ENCODE results near the gene FAM24B.

DNA sequence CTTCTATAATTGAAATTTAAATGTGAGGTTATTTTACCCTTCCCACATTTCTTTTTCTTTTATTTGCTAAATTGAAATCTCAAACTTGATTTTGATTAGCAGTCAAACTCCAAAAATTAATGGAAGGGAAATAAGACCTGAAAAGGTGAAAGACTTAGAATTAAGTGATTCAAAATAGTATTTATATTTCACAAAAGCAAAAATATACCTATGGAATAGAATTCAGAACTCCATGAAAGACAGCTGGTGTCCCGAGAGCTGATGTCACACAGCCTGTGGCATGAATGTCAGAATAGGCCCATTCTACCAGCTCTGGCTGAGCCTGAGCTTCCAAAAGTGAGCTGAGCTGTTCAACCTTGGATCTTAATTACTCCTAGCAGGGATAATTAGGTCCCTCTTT is 30.9 kb upstream of the FAM24B start, which contains the start of gene FAM24A:
- TF ChIP-seq, protein P1, sequence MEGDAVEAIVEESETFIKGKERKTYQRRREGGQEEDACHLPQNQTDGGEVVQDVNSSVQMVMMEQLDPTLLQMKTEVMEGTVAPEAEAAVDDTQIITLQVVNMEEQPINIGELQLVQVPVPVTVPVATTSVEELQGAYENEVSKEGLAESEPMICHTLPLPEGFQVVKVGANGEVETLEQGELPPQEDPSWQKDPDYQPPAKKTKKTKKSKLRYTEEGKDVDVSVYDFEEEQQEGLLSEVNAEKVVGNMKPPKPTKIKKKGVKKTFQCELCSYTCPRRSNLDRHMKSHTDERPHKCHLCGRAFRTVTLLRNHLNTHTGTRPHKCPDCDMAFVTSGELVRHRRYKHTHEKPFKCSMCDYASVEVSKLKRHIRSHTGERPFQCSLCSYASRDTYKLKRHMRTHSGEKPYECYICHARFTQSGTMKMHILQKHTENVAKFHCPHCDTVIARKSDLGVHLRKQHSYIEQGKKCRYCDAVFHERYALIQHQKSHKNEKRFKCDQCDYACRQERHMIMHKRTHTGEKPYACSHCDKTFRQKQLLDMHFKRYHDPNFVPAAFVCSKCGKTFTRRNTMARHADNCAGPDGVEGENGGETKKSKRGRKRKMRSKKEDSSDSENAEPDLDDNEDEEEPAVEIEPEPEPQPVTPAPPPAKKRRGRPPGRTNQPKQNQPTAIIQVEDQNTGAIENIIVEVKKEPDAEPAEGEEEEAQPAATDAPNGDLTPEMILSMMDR (IDR thresholded peaks at IDR 0.05; ENCODE audit: extremely low read depth in 1 of 2, insufficient read depth in 1 of 2, low read depth in 1 of 2, low read length in 2 of 2) = no peak
- TF ChIP-seq EZH2 (IDR thresholded peaks at IDR 0.05; ENCODE audit: borderline replicate concordance, low read depth, low read length, severe bottlenecking) (no peak), POLR2A (IDR thresholded peaks at IDR 0.05; ENCODE audit: low read depth, low read length) (no peak), MAX (IDR thresholded peaks at IDR 0.05; ENCODE audit: insufficient read depth, insufficient read length) (no peak), POLR2AphosphoS5 (IDR thresholded peaks at IDR 0.05; ENCODE audit: insufficient read depth, low read depth, low read length) (no peak), GATA2 (IDR thresholded peaks at IDR 0.05; ENCODE audit: insufficient read depth, insufficient read length, low read depth, low read length) (no peak)
